ENCODE measurements around the gene CDH5. TPM values are rescaled to one million over a fixed set of nuclear protein-coding genes. Genes with fewer than 3 reads are reported as not detected.

The CDH5 gene
- total RNA-seq, 2 donors from 2014 or later = 0.18 TPM; not detected in 1

- WGBS, 2 experiments (ENCODE audit: insufficient coverage in 1 of 2, insufficient read length in 1 of 2) = 89 to 95% methylated on average over 13 to 15 of the region's 15 CpGs
- peak; percentile 49 for DNase-seq
- Mint-ChIP-seq H3K27ac (no peak overlapping the region), H3K27me3 (ENCODE audit: insufficient read depth) (no peaks in the 10 kb centered on the region), H3K4me1 (peaks cover 11% of the 10 kb centered on the region), H3K9me3 (no peaks in the 10 kb centered on the region), H3K36me3 (ENCODE audit: low read depth) (no peaks in the 10 kb centered on the region), H3K4me3 (no peak overlapping the region)
- Histone ChIP-seq H3K27ac (ENCODE audit: low read depth, low read length) (no peak overlapping the region), H3K4me3 (ENCODE audit: low read length) (no peak overlapping the region), H3K27me3 (ENCODE audit: control insufficient read depth, insufficient read depth, low read length, poor library complexity, severe bottlenecking) (no peaks in the 10 kb centered on the region), H3K4me1 (ENCODE audit: control insufficient read depth, insufficient read depth, low read length) (no peaks in the 10 kb centered on the region), H3K9me3 (ENCODE audit: control insufficient read depth, low read length) (no peaks in the 10 kb centered on the region), H3K9ac (ENCODE audit: extremely low read depth, low read length, poor library complexity, severe bottlenecking) (no peak overlapping the region), H3K36me3 (ENCODE audit: control insufficient read depth, insufficient read depth, low read length) (no peaks in the 10 kb centered on the region)
- TF ChIP-seq, protein P1, sequence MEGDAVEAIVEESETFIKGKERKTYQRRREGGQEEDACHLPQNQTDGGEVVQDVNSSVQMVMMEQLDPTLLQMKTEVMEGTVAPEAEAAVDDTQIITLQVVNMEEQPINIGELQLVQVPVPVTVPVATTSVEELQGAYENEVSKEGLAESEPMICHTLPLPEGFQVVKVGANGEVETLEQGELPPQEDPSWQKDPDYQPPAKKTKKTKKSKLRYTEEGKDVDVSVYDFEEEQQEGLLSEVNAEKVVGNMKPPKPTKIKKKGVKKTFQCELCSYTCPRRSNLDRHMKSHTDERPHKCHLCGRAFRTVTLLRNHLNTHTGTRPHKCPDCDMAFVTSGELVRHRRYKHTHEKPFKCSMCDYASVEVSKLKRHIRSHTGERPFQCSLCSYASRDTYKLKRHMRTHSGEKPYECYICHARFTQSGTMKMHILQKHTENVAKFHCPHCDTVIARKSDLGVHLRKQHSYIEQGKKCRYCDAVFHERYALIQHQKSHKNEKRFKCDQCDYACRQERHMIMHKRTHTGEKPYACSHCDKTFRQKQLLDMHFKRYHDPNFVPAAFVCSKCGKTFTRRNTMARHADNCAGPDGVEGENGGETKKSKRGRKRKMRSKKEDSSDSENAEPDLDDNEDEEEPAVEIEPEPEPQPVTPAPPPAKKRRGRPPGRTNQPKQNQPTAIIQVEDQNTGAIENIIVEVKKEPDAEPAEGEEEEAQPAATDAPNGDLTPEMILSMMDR (conservative IDR thresholded peaks at IDR 0.05) = no peak
These were observed 5.8 kb downstream of the CDH5 start for GRCh38 chr16:66372078-66372897.

DNA sequence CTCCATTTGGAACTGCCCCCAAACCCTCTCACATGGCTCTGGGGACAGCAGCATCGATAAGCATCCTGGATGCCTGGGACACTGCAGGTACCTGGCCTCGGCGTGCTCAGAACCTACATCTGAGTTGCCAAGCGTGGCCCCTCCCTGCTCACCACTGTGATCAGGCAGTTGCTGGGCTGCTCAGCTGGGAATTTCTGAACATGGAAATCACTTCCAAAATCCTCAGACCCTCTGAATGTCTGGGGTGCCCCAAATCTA lies 6.3 kb downstream of the CDH5 start:
- Mint-ChIP-seq H3K27me3 (ENCODE audit: insufficient read depth) (no peaks in the 10 kb centered on the region), H3K27ac (no peak overlapping the region), H3K9me3 (no peaks in the 10 kb centered on the region), H3K36me3 (ENCODE audit: low read depth) (no peaks in the 10 kb centered on the region), H3K4me1 (peaks cover 10% of the 10 kb centered on the region), H3K4me3 (no peak overlapping the region)
- TF ChIP-seq, protein P1 (conservative IDR thresholded peaks at IDR 0.05) = no peak
- Histone ChIP-seq H3K9me3 (ENCODE audit: control insufficient read depth, low read length) (no peaks in the 10 kb centered on the region), H3K27ac (ENCODE audit: low read depth, low read length) (no peak overlapping the region), H3K27me3 (ENCODE audit: control insufficient read depth, insufficient read depth, low read length, poor library complexity, severe bottlenecking) (no peaks in the 10 kb centered on the region), H3K4me1 (ENCODE audit: control insufficient read depth, insufficient read depth, low read length) (no peaks in the 10 kb centered on the region), H3K4me3 (ENCODE audit: low read length) (no peak overlapping the region), H3K9ac (ENCODE audit: extremely low read depth, low read length, poor library complexity, severe bottlenecking) (no peak overlapping the region), H3K36me3 (ENCODE audit: control insufficient read depth, insufficient read depth, low read length) (no peaks in the 10 kb centered on the region)
- 88 to 100% methylated on average over 3 to 4 of the region's 4 CpGs for WGBS, 2 experiments (ENCODE audit: insufficient coverage in 1 of 2, insufficient read length in 1 of 2)
- DNase-seq = peak; percentile 44

DNA sequence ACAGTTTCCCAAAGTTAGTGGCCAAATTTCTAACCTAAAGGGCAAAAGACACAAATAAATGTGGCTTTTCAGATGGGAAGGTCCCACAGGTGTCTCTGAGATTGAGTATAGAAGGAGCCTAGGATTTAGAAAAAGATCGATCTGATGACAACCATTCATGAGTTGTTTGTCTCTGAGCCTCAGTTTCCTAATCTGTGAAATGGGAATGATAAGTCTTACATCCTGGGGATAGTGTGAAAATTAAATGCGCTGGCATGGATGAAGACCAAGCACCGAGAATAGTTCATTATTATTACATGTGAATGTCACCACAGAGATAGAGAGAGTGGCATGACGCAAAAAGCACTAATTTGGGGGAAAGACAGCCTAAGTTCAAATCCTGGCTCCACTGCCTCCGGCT lies 7.2 kb downstream of the CDH5 start:
- H3K4me1 Mint-ChIP-seq = peaks cover 2% of the 10 kb centered on the region
- TF ChIP-seq, protein P1 (conservative IDR thresholded peaks at IDR 0.05) = no peak
- DNase-seq = no peak
- Histone ChIP-seq H3K36me3 (ENCODE audit: control insufficient read depth, insufficient read depth, low read length) (no peaks in the 10 kb centered on the region), H3K27me3 (ENCODE audit: control insufficient read depth, insufficient read depth, low read length, poor library complexity, severe bottlenecking) (no peaks in the 10 kb centered on the region), H3K9ac (ENCODE audit: extremely low read depth, low read length, poor library complexity, severe bottlenecking) (no peak overlapping the region), H3K4me3 (ENCODE audit: low read length) (no peak overlapping the region), H3K9me3 (ENCODE audit: control insufficient read depth, low read length) (no peaks in the 10 kb centered on the region), H3K27ac (ENCODE audit: low read depth, low read length) (no peak overlapping the region), H3K4me1 (ENCODE audit: control insufficient read depth, insufficient read depth, low read length) (no peaks in the 10 kb centered on the region)
- no peaks in the 10 kb centered on the region for H3K27me3 Mint-ChIP-seq (ENCODE audit: insufficient read depth)
- no peaks in the 10 kb centered on the region for H3K9me3 Mint-ChIP-seq
- no peaks in the 10 kb centered on the region for H3K36me3 Mint-ChIP-seq (ENCODE audit: low read depth)
- no peak overlapping the region for H3K27ac Mint-ChIP-seq
- 94 to 100% methylated on average over 4 to 5 of the region's 5 CpGs for WGBS, 2 experiments (ENCODE audit: insufficient coverage in 1 of 2, insufficient read length in 1 of 2)
- no peak overlapping the region for H3K4me3 Mint-ChIP-seq
